IMR-90 (cell line): ENCODE measurements around the gene TEX264. TPM values are rescaled to one million over a fixed set of nuclear protein-coding genes. Genes with fewer than 3 reads are reported as not detected.

Experiments
- ATAC-seq: fragments of 200-7000 bp; cut with Tn5 transposase; 2 replicates; pipeline ENCODE4 v1.9.1; 2020; ENCODE audit warnings: low read depth, mild to moderate bottlenecking, moderate library complexity
- BruUV-seq: library from RNA; stranded (reverse); fragments of 400-500 nt; replicated peaks from 2 replicates; lab custom pipeline; 2021; lab: Mats Ljungman, UMichigan
- CTCF ChIA-PET: fragments of 300-600 bp; formaldehyde crosslinking; extraction: SDS; loops from one replicate; lab custom pipeline; 2021; ENCODE audit warnings: antibody characterized with exemption; lab: Yijun Ruan, JAX
- POLR2A ChIA-PET: fragments of 300-600 bp; sonication (Branson Sonifier 250); formaldehyde crosslinking; loops from one replicate; lab custom pipeline; 2022; ENCODE audit warnings: antibody characterized with exemption; ENCODE audit not compliant: unreplicated experiment; lab: Charles Lee
- DNase-seq: peaks from one replicate; pipeline ENCODE4 v3.0.0; 2013
- H2AFZ ChIP-seq: replicated peaks from 2 replicates; pipeline ENCODE3; 2013; ENCODE audit warnings: low read length, mild to moderate bottlenecking; ENCODE audit not compliant: poor library complexity
- H2AK5ac ChIP-seq: 2 replicates; pipeline ENCODE4 v1.6.1; 2013; ENCODE audit warnings: low read depth, low read length, inconsistent platforms
- H2AK9ac ChIP-seq: replicated peaks from 2 replicates; pipeline ENCODE3; 2013; ENCODE audit warnings: mild to moderate bottlenecking, low read depth, low read length, moderate library complexity; ENCODE audit not compliant: poor library complexity
- H2BK120ac ChIP-seq: 2 replicates; pipeline ENCODE4 v1.6.1; 2013; ENCODE audit warnings: low read depth, low read length, inconsistent platforms
- H2BK15ac ChIP-seq: 3 replicates; pipeline ENCODE4 v1.6.1; 2013; ENCODE audit warnings: low read depth, low read length, inconsistent platforms
- H2BK20ac ChIP-seq: 2 replicates; pipeline ENCODE4 v1.6.1; 2013; ENCODE audit warnings: low read depth, mild to moderate bottlenecking, inconsistent platforms, low read length, moderate library complexity
- H2BK5ac ChIP-seq: 2 replicates; pipeline ENCODE4 v1.6.1; 2013; ENCODE audit warnings: mild to moderate bottlenecking, low read depth, low read length, inconsistent platforms; ENCODE audit not compliant: poor library complexity, severe bottlenecking
- H3K14ac ChIP-seq: replicated peaks from 2 replicates; pipeline ENCODE4 v1.6.1; 2013; ENCODE audit warnings: low read depth, low read length, inconsistent platforms
- H3K18ac ChIP-seq: 2 replicates; pipeline ENCODE4 v1.6.1; 2013; ENCODE audit warnings: low read depth, low read length, control low read depth
- H3K23ac ChIP-seq: 2 replicates; pipeline ENCODE4 v1.6.1; 2013; ENCODE audit warnings: low read depth, low read length, inconsistent platforms
- H3K27ac ChIP-seq: 2 replicates; pipeline ENCODE4 v1.5.1; 2013; ENCODE audit warnings: mild to moderate bottlenecking, control low read depth, low read length; ENCODE audit not compliant: insufficient read depth
- H3K27me3 ChIP-seq: 2 replicates; pipeline ENCODE4 v1.6.1; 2013; ENCODE audit warnings: low read length; ENCODE audit not compliant: control insufficient read depth, insufficient read depth
- H3K36me3 ChIP-seq: 2 replicates; pipeline ENCODE4 v1.6.1; 2013; ENCODE audit warnings: low read length, mixed read lengths; ENCODE audit not compliant: control insufficient read depth, insufficient read depth
- H3K4ac ChIP-seq: 2 replicates; pipeline ENCODE4 v1.6.1; 2013; ENCODE audit warnings: low read depth, low read length, inconsistent platforms
- H3K4me1 ChIP-seq: 2 replicates; pipeline ENCODE4 v1.6.1; 2013; ENCODE audit warnings: low read length, mixed read lengths; ENCODE audit not compliant: control insufficient read depth, insufficient read depth
- H3K4me2 ChIP-seq: 2 replicates; pipeline ENCODE4 v1.6.1; 2013; ENCODE audit warnings: low read depth, mild to moderate bottlenecking, control low read depth, low read length, moderate library complexity
- H3K4me3 ChIP-seq: 2 replicates; pipeline ENCODE4 v1.5.1; 2013; ENCODE audit warnings: low read depth, mild to moderate bottlenecking, control low read depth, low read length, moderate library complexity; ENCODE audit not compliant: insufficient read depth
- H3K56ac ChIP-seq: 2 replicates; pipeline ENCODE4 v1.6.1; 2013; ENCODE audit warnings: low read length, inconsistent platforms; ENCODE audit not compliant: insufficient read depth; ENCODE audit errors: extremely low read depth
- H3K79me1 ChIP-seq, 2 experiments: 2 replicates each; pipeline ENCODE4 v1.6.1; 2013; ENCODE audit warnings: low read length in 2 of 2, inconsistent platforms in 1 of 2, low read depth in 1 of 2
- H3K9ac ChIP-seq: 2 replicates; pipeline ENCODE4 v1.6.1; 2013; ENCODE audit warnings: low read depth, low read length, control low read depth
- H3K9me1 ChIP-seq: 2 replicates; pipeline ENCODE4 v1.6.1; 2013; ENCODE audit warnings: low read length, inconsistent platforms; ENCODE audit not compliant: insufficient read depth
- H3K9me3 ChIP-seq: 2 replicates; pipeline ENCODE4 v1.6.1; 2013; ENCODE audit warnings: low read length; ENCODE audit not compliant: control insufficient read depth, insufficient read depth
- H4K20me1 ChIP-seq: 2 replicates; pipeline ENCODE4 v1.6.1; 2013; ENCODE audit warnings: low read length, inconsistent platforms; ENCODE audit not compliant: insufficient read depth
- H4K5ac ChIP-seq: 2 replicates; pipeline ENCODE4 v1.6.1; 2013; ENCODE audit warnings: mild to moderate bottlenecking, low read depth, low read length, control low read depth
- H4K8ac ChIP-seq, 2 experiments: 2 replicates each; pipeline ENCODE4 v1.6.1; 2013; ENCODE audit warnings: low read depth in 2 of 2, low read length in 2 of 2, control low read depth in 1 of 2, inconsistent platforms in 1 of 2
- H4K91ac ChIP-seq: 2 replicates; pipeline ENCODE4 v1.6.1; 2013; ENCODE audit warnings: low read depth, low read length, inconsistent platforms; ENCODE audit not compliant: insufficient read depth
- CEBPB ChIP-seq: IDR thresholded peaks from 2 replicates; pipeline ENCODE4 v1.6.1; 2012; ENCODE audit warnings: low read depth, low read length, improper control_type of control experiment
- FOS ChIP-seq: fragments of 150-350 bp; IDR thresholded peaks from 2 replicates; pipeline ENCODE4 v1.6.1; 2016; ENCODE audit warnings: low read depth, low read length
- MAFK ChIP-seq: IDR thresholded peaks from 2 replicates; pipeline ENCODE4 v1.6.1; 2012; ENCODE audit warnings: low read depth, low read length, improper control_type of control experiment
- NFE2L2 ChIP-seq: fragments of 150-350 bp; IDR thresholded peaks from 2 replicates; pipeline ENCODE4 v1.6.1; 2016; ENCODE audit warnings: low read depth, mild to moderate bottlenecking, low read length
- RCOR1 ChIP-seq: IDR thresholded peaks from 2 replicates; pipeline ENCODE4 v1.6.1; 2012; ENCODE audit warnings: mild to moderate bottlenecking, low read length, improper control_type of control experiment; ENCODE audit not compliant: insufficient replicate concordance
- RFX5 ChIP-seq: IDR thresholded peaks from 2 replicates; pipeline ENCODE4 v1.8.0; 2012; ENCODE audit warnings: low read depth, mild to moderate bottlenecking, low read length, moderate library complexity
- SMC3 ChIP-seq: fragments of 150-350 bp; IDR thresholded peaks from 2 replicates; pipeline ENCODE4 v1.6.1; 2016; ENCODE audit warnings: low read depth, mild to moderate bottlenecking, antibody characterized with exemption, low read length, moderate library complexity
- WGBS, 2 experiments: methylation state at CpG; one replicate each; pipeline versions ENCODE4 v1.1.5 to v1.1.7; 2013; ENCODE audit warnings: missing lambda C conversion rate in 2 of 2; ENCODE audit not compliant: insufficient read length in 1 of 2; ENCODE audit errors: extremely low coverage in 2 of 2; 5-methylcytosine and 5-hydroxymethylcytosine counted together
- dilution Hi-C: fragments of 300-500 bp; cut with HindIII; formaldehyde crosslinking; loops from one replicate; pipeline ENCODE4 v1.14.3; 2018; ENCODE audit warnings: low sequenced_read_pairs; ENCODE audit not compliant: unreplicated experiment
- in situ Hi-C: fragments of 300-500 bp; cut with MboI; formaldehyde crosslinking; loops from 3 replicates; pipeline ENCODE4 v1.14.3; 2019; ENCODE audit warnings: low sequenced_read_pairs, inconsistent platforms, mixed read lengths
- intact Hi-C: fragments of 100-400 bp; cut with micrococcal nuclease; formaldehyde crosslinking; loops from 2 replicates; pipeline ENCODE4 v1.10.0; 2022
- polyA plus RNA-seq, 3 experiments: library from polyadenylated mRNA; depleted of rRNA; stranded (reverse); fragments of >200 nt; gene quantifications; 2 replicates each; pipeline ENCODE4 v1.2.3, GENCODE V29; 2012; ENCODE audit warnings: low replicate concordance in 1 of 3
- total RNA-seq: library from RNA; depleted of rRNA; stranded (reverse); fragments of >200 nt; gene quantifications from 2 replicates; pipeline ENCODE4 v1.2.3, GENCODE V29; 2012
- TF ChIP-seq, protein P1 (sequence below): conservative IDR thresholded peaks from 2 replicates; pipeline ENCODE4 v1.5.1; 2012; ENCODE audit warnings: mild to moderate bottlenecking, low read depth, low read length, improper control_type of control experiment
- TF ChIP-seq, protein P2 (sequence below): fragments of 150-350 bp; IDR thresholded peaks from 2 replicates; pipeline ENCODE4 v1.6.1; 2016; ENCODE audit warnings: low read depth, mild to moderate bottlenecking, low read length, moderate library complexity, borderline replicate concordance

The TEX264 gene
- total and polyA plus RNA-seq, 2 of the 4 experiments (the other 2 are of a cell fraction), result 30.3 to 45.0 TPM

DNA sequence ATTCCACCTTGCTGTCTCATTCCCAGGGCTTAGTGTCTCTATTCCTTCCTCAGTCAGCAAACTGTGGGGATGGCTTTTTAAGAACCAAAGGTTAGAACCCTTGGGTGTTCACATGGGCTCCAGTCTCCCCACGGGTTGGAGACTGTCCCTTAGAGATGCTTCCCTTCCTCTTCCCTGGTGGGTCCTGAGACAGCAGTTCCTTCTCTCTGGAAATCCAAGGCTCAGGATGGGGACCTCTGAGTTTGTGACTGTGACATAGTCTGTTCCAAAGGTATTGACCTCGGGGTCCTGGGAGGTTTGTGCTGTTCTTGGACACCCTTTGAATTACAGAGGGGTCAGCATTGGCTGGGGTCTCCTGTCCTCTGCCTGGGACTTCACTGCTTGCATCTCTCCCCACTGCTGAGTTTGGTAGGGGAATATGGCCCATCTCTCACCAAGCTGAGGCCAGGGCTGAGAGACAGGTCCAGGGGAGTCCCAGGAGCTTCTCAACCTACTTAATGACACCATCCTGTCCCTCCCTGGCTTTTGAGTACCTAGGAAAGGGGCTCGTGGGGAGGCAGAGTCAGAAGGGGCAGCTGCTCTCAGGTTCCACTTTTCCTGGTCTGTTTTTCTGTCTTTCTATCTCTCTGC lies 37.3 kb downstream of the TEX264 start:
- no peak overlapping the region for H3K4ac ChIP-seq
- DNase-seq (no peak), ATAC-seq (no peak)
- H3K9ac ChIP-seq, result no peak overlapping the region
- H3K36me3 ChIP-seq, result 0 out of 2 replicates have a peak, but pooled peaks cover 2% of the 10 kb centered on the region
- H3K4me3 ChIP-seq, result no peak overlapping the region
- H3K9me3 ChIP-seq, result no peaks in the 10 kb centered on the region
- no peaks in the 10 kb centered on the region for H3K79me1 ChIP-seq
- ChIA-PET CTCF (no interaction called here), POLR2A (no interaction called here)
- H3K23ac ChIP-seq, result no peak overlapping the region
- peak overlapping the region; percentile 7 for H2AFZ ChIP-seq
- H2BK20ac ChIP-seq, result no peak overlapping the region
- H2BK5ac ChIP-seq, result no peak overlapping the region
- no peak for TF ChIP-seq NFE2L2
- TF ChIP-seq, protein P1, sequence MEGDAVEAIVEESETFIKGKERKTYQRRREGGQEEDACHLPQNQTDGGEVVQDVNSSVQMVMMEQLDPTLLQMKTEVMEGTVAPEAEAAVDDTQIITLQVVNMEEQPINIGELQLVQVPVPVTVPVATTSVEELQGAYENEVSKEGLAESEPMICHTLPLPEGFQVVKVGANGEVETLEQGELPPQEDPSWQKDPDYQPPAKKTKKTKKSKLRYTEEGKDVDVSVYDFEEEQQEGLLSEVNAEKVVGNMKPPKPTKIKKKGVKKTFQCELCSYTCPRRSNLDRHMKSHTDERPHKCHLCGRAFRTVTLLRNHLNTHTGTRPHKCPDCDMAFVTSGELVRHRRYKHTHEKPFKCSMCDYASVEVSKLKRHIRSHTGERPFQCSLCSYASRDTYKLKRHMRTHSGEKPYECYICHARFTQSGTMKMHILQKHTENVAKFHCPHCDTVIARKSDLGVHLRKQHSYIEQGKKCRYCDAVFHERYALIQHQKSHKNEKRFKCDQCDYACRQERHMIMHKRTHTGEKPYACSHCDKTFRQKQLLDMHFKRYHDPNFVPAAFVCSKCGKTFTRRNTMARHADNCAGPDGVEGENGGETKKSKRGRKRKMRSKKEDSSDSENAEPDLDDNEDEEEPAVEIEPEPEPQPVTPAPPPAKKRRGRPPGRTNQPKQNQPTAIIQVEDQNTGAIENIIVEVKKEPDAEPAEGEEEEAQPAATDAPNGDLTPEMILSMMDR, result no peak
- no peak for TF ChIP-seq CEBPB
- no peak for TF ChIP-seq MAFK
- TF ChIP-seq RFX5, result no peak
- TF ChIP-seq FOS, result no peak
- TF ChIP-seq SMC3, result no peak
- TF ChIP-seq RCOR1, result no peak
- TF ChIP-seq, protein P2, sequence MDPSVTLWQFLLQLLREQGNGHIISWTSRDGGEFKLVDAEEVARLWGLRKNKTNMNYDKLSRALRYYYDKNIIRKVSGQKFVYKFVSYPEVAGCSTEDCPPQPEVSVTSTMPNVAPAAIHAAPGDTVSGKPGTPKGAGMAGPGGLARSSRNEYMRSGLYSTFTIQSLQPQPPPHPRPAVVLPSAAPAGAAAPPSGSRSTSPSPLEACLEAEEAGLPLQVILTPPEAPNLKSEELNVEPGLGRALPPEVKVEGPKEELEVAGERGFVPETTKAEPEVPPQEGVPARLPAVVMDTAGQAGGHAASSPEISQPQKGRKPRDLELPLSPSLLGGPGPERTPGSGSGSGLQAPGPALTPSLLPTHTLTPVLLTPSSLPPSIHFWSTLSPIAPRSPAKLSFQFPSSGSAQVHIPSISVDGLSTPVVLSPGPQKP, result no peak
- dilution Hi-C loops (no loop called here), intact Hi-C loops (no loop called here), in situ Hi-C loops (no loop called here)
- no peaks in the 10 kb centered on the region for H3K4me1 ChIP-seq
- no TSS peak for BruUV-seq
- H2BK120ac ChIP-seq, result no peak overlapping the region
- H3K4me2 ChIP-seq, result no peak overlapping the region
- H3K14ac ChIP-seq, result no peak overlapping the region
- peaks cover 3% of the 10 kb centered on the region; the same call in 1 of the 2 replicates for H3K9me1 ChIP-seq
- 13% methylated on average over 1 of the region's 3 CpGs; no CpG with 5 or more reads in 1 of the 2 experiments for WGBS, 2 experiments
- no peak overlapping the region for H2AK9ac ChIP-seq
- H3K56ac ChIP-seq, result no peak overlapping the region
- H4K8ac ChIP-seq, result no peak overlapping the region
- no peak overlapping the region for H4K91ac ChIP-seq
- H3K18ac ChIP-seq, result no peak overlapping the region
- H2AK5ac ChIP-seq, result no peak overlapping the region
- no peak overlapping the region for H2BK15ac ChIP-seq
- peaks cover 15% of the 10 kb centered on the region; the same call in 1 of the 2 replicates for H3K27me3 ChIP-seq
- peaks cover 15% of the 10 kb centered on the region for H4K20me1 ChIP-seq
- H4K5ac ChIP-seq, result no peak overlapping the region
- no peak overlapping the region for H3K27ac ChIP-seq
